SJSA1 (cell line): ENCODE results near the gene FFAR3. TPM values are rescaled to one million over a fixed set of nuclear protein-coding genes. Genes with fewer than 3 reads are reported as not detected.

Source experiments
- DNase-seq, 2 experiments: peaks; one replicate each; pipeline ENCODE4 v3.0.0-alpha.2; 2015 to 2020; ENCODE audit warnings: low spot score in 2 of 2, low read depth in 1 of 2
- H3K27ac ChIP-seq: fragments of 250-450 bp; sonication (Bioruptor Pico); 2 replicates; pipeline ENCODE4 v1.5.1; 2020; ENCODE audit warnings: mild to moderate bottlenecking, moderate library complexity
- H3K27me3 ChIP-seq: fragments of 250-450 bp; sonication (Bioruptor Pico); replicated peaks from 2 replicates; pipeline ENCODE4 v1.5.1; 2020; ENCODE audit warnings: mild to moderate bottlenecking, moderate library complexity
- H3K36me3 ChIP-seq: fragments of 250-450 bp; sonication (Bioruptor Pico); 2 replicates; pipeline ENCODE4 v1.5.1; 2020; ENCODE audit warnings: mild to moderate bottlenecking
- H3K4me1 ChIP-seq: fragments of 250-450 bp; sonication (Bioruptor Pico); replicated peaks from 2 replicates; pipeline ENCODE4 v1.6.1; 2021; ENCODE audit warnings: mild to moderate bottlenecking
- H3K4me3 ChIP-seq: fragments of 250-450 bp; sonication (Bioruptor Pico); 2 replicates; pipeline ENCODE4 v1.5.1; 2020; ENCODE audit warnings: mild to moderate bottlenecking
- H3K9me3 ChIP-seq: fragments of 250-450 bp; sonication (Bioruptor Pico); replicated peaks from 2 replicates; pipeline ENCODE4 v1.5.1; 2020; ENCODE audit warnings: mild to moderate bottlenecking
- total RNA-seq: library from RNA; depleted of rRNA; stranded (reverse); fragments of >200 nt; shearing (Covaris generic); gene quantifications from 2 replicates; pipeline ENCODE4 v1.2.3, GENCODE V29; 2014

FFAR3 gene
- total RNA-seq, 1 experiment from 2014 or later = not detected

- H3K9me3 ChIP-seq = no peaks in the 10 kb centered on the region
- H3K4me3 ChIP-seq = no peak overlapping the region
- peak; percentile 81 to 86 for DNase-seq
- no peaks in the 10 kb centered on the region for H3K36me3 ChIP-seq
- H3K4me1 ChIP-seq = peaks cover 15% of the 10 kb centered on the region
- H3K27me3 ChIP-seq = no peaks in the 10 kb centered on the region
- H3K27ac ChIP-seq = peak overlapping the region; percentile 84
Measured at GRCh38 chr19:35318679-35319448, 39.4 kb upstream of the FFAR3 start.

- Histone ChIP-seq H3K36me3 (no peaks in the 10 kb centered on the region), H3K4me3 (no peak overlapping the region), H3K27me3 (no peaks in the 10 kb centered on the region), H3K4me1 (peaks cover 15% of the 10 kb centered on the region), H3K27ac (no peak overlapping the region), H3K9me3 (no peaks in the 10 kb centered on the region)
- DNase-seq = no peak
Measured at GRCh38 chr19:35320065-35320713, 38.1 kb upstream of the FFAR3 start.

GRCh38 chr19:35321291-35321690, 37.0 kb upstream of the FFAR3 start:
- Histone ChIP-seq H3K4me3 (no peak overlapping the region), H3K9me3 (no peaks in the 10 kb centered on the region), H3K27me3 (no peaks in the 10 kb centered on the region), H3K36me3 (no peaks in the 10 kb centered on the region), H3K4me1 (peaks cover 15% of the 10 kb centered on the region), H3K27ac (no peak overlapping the region)
- DNase-seq = no peak

- H3K27me3 ChIP-seq = no peaks in the 10 kb centered on the region
- no peak overlapping the region for H3K27ac ChIP-seq
- peaks cover 15% of the 10 kb centered on the region for H3K4me1 ChIP-seq
- no peak overlapping the region for H3K4me3 ChIP-seq
- no peaks in the 10 kb centered on the region for H3K9me3 ChIP-seq
- H3K36me3 ChIP-seq = no peaks in the 10 kb centered on the region
- DNase-seq = no peak
Measured at GRCh38 chr19:35322014-35322413, 36.2 kb upstream of the FFAR3 start.

GRCh38 chr19:35327642-35328041, 30.6 kb upstream of the FFAR3 start:
- no peaks in the 10 kb centered on the region for H3K36me3 ChIP-seq

GRCh38 chr19:35328851-35329285, 29.4 kb upstream of the FFAR3 start, which contains the start of gene CD22:
CD22 (plus strand) TSS chr19:35329187; CDS start chr19:35332041, 2,854 bp downstream.
- Histone ChIP-seq H3K36me3 (no peaks in the 10 kb centered on the region), H3K27me3 (no peaks in the 10 kb centered on the region), H3K27ac (no peak within 1 kb of the TSS), H3K4me3 (no peak within 1 kb of the TSS), H3K9me3 (no peaks in the 10 kb centered on the region), H3K4me1 (no peaks in the 10 kb centered on the region)
- DNase-seq = no peak

More at GRCh38 chr19:35327642-35328041, 30.6 kb upstream of the FFAR3 start:
- no peaks in the 10 kb centered on the region for H3K9me3 ChIP-seq
- no peak for DNase-seq
- no peaks in the 10 kb centered on the region for H3K4me1 ChIP-seq
- H3K4me3 ChIP-seq = no peak overlapping the region
- no peak overlapping the region for H3K27ac ChIP-seq
- H3K27me3 ChIP-seq = no peaks in the 10 kb centered on the region

- no peaks in the 10 kb centered on the region for H3K9me3 ChIP-seq
- no peak for DNase-seq
- no peaks in the 10 kb centered on the region for H3K27me3 ChIP-seq
- H3K4me1 ChIP-seq = no peaks in the 10 kb centered on the region
- H3K4me3 ChIP-seq = no peak overlapping the region
- H3K36me3 ChIP-seq = no peaks in the 10 kb centered on the region
- no peak overlapping the region for H3K27ac ChIP-seq
Measured at GRCh38 chr19:35329323-35329722, 28.9 kb upstream of the FFAR3 start.

GRCh38 chr19:35330475-35330874, 27.8 kb upstream of the FFAR3 start:
- no peaks in the 10 kb centered on the region for H3K9me3 ChIP-seq
- no peak overlapping the region for H3K27ac ChIP-seq
- no peak overlapping the region for H3K4me3 ChIP-seq
- H3K27me3 ChIP-seq = no peaks in the 10 kb centered on the region
- no peaks in the 10 kb centered on the region for H3K4me1 ChIP-seq
- H3K36me3 ChIP-seq = no peaks in the 10 kb centered on the region
- no peak for DNase-seq

- Histone ChIP-seq H3K9me3 (no peaks in the 10 kb centered on the region), H3K36me3 (no peaks in the 10 kb centered on the region), H3K27me3 (no peaks in the 10 kb centered on the region), H3K4me1 (no peaks in the 10 kb centered on the region), H3K4me3 (no peak overlapping the region), H3K27ac (no peak overlapping the region)
- no peak for DNase-seq
Measured at GRCh38 chr19:35331551-35332214, 26.6 kb upstream of the FFAR3 start.

GRCh38 chr19:35332817-35333216, 25.4 kb upstream of the FFAR3 start:
- no peaks in the 10 kb centered on the region for H3K4me1 ChIP-seq
- no peaks in the 10 kb centered on the region for H3K27me3 ChIP-seq
- no peaks in the 10 kb centered on the region for H3K36me3 ChIP-seq
- DNase-seq = no peak
- no peak overlapping the region for H3K27ac ChIP-seq
- H3K4me3 ChIP-seq = no peak overlapping the region
- H3K9me3 ChIP-seq = no peaks in the 10 kb centered on the region

GRCh38 chr19:35334144-35334753, 24.0 kb upstream of the FFAR3 start:
- no peak for DNase-seq
- H3K27ac ChIP-seq = no peak overlapping the region
- H3K4me1 ChIP-seq = no peaks in the 10 kb centered on the region
- H3K36me3 ChIP-seq = no peaks in the 10 kb centered on the region
- H3K27me3 ChIP-seq = no peaks in the 10 kb centered on the region
- no peaks in the 10 kb centered on the region for H3K9me3 ChIP-seq
- H3K4me3 ChIP-seq = no peak overlapping the region

GRCh38 chr19:35336166-35336955, 21.9 kb upstream of the FFAR3 start:
- H3K4me3 ChIP-seq = no peak overlapping the region
- no peak for DNase-seq
- H3K27ac ChIP-seq = no peak overlapping the region
- H3K9me3 ChIP-seq = no peaks in the 10 kb centered on the region
- H3K36me3 ChIP-seq = no peaks in the 10 kb centered on the region
- H3K4me1 ChIP-seq = no peaks in the 10 kb centered on the region
- H3K27me3 ChIP-seq = no peaks in the 10 kb centered on the region
